Thoracic aorta (tissue), 2 donors: ENCODE measurements around the gene ACOT11. TPM values are rescaled to one million over a fixed set of nuclear protein-coding genes. Genes with fewer than 3 reads are reported as not detected.

Source experiments
- ATAC-seq: fragments of 150-250 bp; one replicate; pipeline ENCODE4 v1.8.0; 2017; ENCODE audit warnings: low read depth; ENCODE audit not compliant: insufficient number of reproducible peaks, low FRiP score
- DNase-seq: peaks from one replicate; pipeline ENCODE4 v3.0.0-alpha.2; 2020; ENCODE audit warnings: low spot score
- H3K27ac ChIP-seq, 2 donors: fragments of 200-600 bp; sonication (generic); 1 replicate in 1 of 2; 2 replicates in 1 of 2; pipeline ENCODE4 v1.5.1; 2016; ENCODE audit warnings: mild to moderate bottlenecking in 2 of 2, moderate library complexity in 2 of 2
- H3K27me3 ChIP-seq: fragments of 200-600 bp; sonication (generic); replicated peaks from 2 replicates; pipeline ENCODE4 v1.6.0; 2016; ENCODE audit warnings: mild to moderate bottlenecking; ENCODE audit not compliant: insufficient read depth
- H3K36me3 ChIP-seq: fragments of 200-600 bp; sonication (generic); one replicate; pipeline ENCODE4 v1.5.1; 2016
- H3K4me1 ChIP-seq, 2 donors: fragments of 200-600 bp; sonication (generic); 1 replicate in 1 of 2; 2 replicates in 1 of 2; pipeline versions ENCODE4 v1.5.1 to v1.6.0; 2016; ENCODE audit warnings: low read depth in 2 of 2, mild to moderate bottlenecking in 1 of 2; ENCODE audit not compliant: control insufficient read depth in 1 of 2
- H3K4me3 ChIP-seq: fragments of 200-600 bp; sonication (generic); 2 replicates; pipeline ENCODE4 v1.5.1; 2016; ENCODE audit warnings: mild to moderate bottlenecking
- H3K9me3 ChIP-seq: fragments of 200-600 bp; sonication (generic); 2 replicates; pipeline ENCODE4 v1.5.1; 2016
- total RNA-seq, 2 donors: library from RNA; depleted of rRNA; stranded (reverse); fragments of >200 nt; gene quantifications; one replicate each; pipeline versions ENCODE4 v1.1.0 to v1.2.3, GENCODE V29; 2016
- TF ChIP-seq, protein P1 (sequence below): fragments of 200-600 bp; sonication (generic); IDR thresholded peaks from one replicate; pipeline ENCODE4 v1.5.1; 2019; ENCODE audit warnings: antibody characterized with exemption

The ACOT11 gene
- total RNA-seq, 2 donors from 2014 or later, result 19.3 to 23.6 TPM

DNA sequence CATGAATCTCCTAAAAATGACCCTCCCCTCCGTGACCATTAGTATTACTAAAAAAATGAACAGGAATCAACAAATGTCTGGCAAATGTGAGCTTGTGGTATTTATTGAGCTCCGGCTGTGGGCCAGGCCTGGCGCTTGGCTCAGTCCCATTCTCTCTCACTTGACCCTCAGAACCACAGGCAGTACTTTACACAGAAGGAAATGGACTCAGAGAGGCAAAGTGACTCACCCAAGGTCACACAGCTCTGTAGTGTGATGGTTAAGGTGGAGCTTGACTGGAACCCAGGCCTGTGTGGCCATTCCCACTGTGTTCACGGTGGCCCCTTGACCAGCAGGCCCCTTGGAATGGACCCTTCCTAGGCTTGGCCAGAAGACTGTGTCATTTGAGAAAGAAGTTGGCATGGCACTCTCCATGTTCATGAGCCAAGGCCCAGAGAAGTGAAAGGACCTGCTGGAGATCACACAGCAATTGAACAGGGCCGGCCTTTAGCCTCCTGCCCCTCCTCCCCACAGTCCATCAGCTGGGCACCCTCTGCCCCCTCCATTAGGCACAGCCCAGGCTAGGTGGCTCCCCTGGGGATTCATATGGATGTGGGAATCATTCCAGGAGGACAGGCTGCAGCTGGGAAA, 43.2 kb downstream of the ACOT11 start:
- DNase-seq (no peak), ATAC-seq (no peak)
- Histone ChIP-seq H3K4me3 (no peak overlapping the region), H3K4me1 (no peaks in the 10 kb centered on the region), H3K36me3 (peaks cover 17% of the 10 kb centered on the region), H3K27me3 (no peaks in the 10 kb centered on the region), H3K9me3 (no peaks in the 10 kb centered on the region), H3K27ac (no peak overlapping the region)
- TF ChIP-seq, protein P1, sequence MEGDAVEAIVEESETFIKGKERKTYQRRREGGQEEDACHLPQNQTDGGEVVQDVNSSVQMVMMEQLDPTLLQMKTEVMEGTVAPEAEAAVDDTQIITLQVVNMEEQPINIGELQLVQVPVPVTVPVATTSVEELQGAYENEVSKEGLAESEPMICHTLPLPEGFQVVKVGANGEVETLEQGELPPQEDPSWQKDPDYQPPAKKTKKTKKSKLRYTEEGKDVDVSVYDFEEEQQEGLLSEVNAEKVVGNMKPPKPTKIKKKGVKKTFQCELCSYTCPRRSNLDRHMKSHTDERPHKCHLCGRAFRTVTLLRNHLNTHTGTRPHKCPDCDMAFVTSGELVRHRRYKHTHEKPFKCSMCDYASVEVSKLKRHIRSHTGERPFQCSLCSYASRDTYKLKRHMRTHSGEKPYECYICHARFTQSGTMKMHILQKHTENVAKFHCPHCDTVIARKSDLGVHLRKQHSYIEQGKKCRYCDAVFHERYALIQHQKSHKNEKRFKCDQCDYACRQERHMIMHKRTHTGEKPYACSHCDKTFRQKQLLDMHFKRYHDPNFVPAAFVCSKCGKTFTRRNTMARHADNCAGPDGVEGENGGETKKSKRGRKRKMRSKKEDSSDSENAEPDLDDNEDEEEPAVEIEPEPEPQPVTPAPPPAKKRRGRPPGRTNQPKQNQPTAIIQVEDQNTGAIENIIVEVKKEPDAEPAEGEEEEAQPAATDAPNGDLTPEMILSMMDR, result no peak

DNA sequence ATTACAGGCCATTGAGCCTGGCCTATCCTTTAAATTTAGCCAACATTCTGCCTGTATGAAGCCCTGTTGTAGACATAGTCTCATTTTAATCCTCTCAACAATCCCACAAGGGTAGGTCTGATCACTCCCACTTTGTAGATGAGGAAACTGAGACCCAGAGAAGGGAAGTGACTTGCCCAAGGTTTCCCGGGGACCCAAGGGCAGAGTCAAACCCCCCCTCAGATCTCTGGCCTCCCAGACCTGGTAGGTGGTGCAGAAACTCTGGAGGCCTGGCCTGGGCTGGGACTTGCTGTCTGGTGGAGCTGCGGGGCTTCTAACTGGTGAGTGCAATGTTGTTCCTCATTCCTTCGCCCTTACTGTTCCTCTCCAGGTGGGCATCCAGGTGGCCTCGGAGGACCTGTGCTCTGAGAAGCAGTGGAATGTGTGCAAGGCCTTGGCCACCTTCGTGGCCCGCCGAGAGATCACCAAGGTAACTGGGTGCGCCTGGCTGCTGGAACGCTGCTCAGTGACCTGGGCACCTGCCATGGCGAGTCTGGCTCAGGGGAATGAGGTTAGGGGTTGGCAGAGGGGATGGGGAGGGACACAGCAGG, 45.6 kb downstream of the ACOT11 start:
- peaks cover 22% of the 10 kb centered on the region for H3K36me3 ChIP-seq
- TF ChIP-seq, protein P1, result no peak
- H3K27me3 ChIP-seq, result no peaks in the 10 kb centered on the region
- no peaks in the 10 kb centered on the region for H3K9me3 ChIP-seq
- no peaks in the 10 kb centered on the region for H3K4me1 ChIP-seq
- no peak overlapping the region for H3K27ac ChIP-seq
- no peak overlapping the region for H3K4me3 ChIP-seq
- no peak for ATAC-seq
- no peak for DNase-seq

DNA sequence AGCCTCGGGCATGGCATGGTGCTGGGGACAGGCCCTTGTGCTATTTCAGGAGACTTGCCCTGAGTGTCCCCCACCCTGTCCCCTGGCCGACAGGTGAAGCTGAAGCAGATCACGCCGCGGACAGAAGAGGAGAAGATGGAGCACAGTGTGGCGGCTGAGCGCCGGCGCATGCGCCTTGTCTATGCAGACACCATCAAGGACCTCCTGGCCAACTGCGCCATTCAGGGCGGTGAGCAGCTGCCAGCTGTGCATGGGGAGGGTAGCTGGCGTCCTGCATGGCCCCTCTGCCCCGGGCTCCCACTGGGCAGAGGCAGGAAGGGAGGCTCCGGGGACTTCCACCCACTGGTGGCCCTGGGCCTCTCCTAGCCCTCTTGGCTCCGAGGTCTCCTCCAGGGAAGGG, 46.4 kb downstream of the ACOT11 start:
- TF ChIP-seq, protein P1, result no peak
- no peaks in the 10 kb centered on the region for H3K4me1 ChIP-seq
- H3K36me3 ChIP-seq, result peaks cover 25% of the 10 kb centered on the region
- no peaks in the 10 kb centered on the region for H3K9me3 ChIP-seq
- no peak overlapping the region for H3K27ac ChIP-seq
- DNase-seq, result no peak
- H3K4me3 ChIP-seq, result no peak overlapping the region
- no peak for ATAC-seq
- no peaks in the 10 kb centered on the region for H3K27me3 ChIP-seq

DNA sequence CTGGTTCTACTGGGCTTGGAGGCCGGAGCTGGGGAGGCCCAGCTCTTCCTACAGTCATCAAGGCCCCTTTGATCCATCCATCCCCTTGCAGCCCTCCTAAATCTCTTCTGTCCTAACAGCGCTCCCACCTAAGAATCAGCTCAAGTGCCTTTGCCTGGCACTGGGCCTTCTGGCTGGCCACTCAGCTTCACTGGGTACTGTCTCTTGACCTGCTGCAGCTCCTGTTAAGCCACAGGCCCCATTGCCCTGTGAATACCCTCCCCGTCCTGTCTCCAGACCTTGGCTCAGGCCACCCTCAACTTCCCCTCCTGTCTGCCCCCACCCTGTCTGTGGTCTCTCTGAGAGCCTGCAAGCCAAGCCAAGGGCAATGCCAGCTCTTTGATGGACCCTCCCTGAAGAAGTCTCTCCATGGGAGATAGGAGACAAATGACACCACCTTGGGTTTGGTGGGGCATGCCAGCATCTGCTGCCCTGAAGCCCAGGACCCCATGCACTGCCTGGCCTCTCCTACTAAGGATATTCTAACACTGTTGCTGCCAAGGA, 48.0 kb downstream of the ACOT11 start:
- H3K36me3 ChIP-seq, result peaks cover 25% of the 10 kb centered on the region
- DNase-seq (no peak), ATAC-seq (no peak)
- no peaks in the 10 kb centered on the region for H3K9me3 ChIP-seq
- TF ChIP-seq, protein P1, result no peak
- no peaks in the 10 kb centered on the region for H3K27me3 ChIP-seq
- H3K4me1 ChIP-seq, result no peaks in the 10 kb centered on the region
- H3K4me3 ChIP-seq, result no peak overlapping the region
- no peak overlapping the region for H3K27ac ChIP-seq

DNA sequence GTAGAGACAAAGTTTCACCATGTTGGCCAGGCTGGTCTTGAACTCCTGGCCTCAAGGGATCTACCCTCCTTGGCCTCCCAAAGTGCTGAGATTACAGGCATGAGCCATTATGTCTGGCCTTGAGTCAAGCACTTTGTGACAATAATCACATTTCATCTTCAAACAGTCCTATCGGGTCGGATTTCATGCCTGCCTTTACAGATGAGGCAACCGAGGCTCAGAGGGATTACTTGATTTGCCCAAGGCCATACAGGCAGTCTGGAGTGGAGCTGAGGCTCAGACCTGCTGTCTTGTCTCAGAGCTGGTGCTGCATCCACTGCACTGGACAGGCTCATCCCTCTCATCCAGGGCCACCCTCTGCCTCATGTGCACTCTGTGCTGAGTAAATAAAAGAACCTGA, 48.7 kb downstream of the ACOT11 start:
- TF ChIP-seq, protein P1, result no peak
- no peaks in the 10 kb centered on the region for H3K27me3 ChIP-seq
- H3K4me3 ChIP-seq, result no peak overlapping the region
- H3K36me3 ChIP-seq, result peaks cover 25% of the 10 kb centered on the region
- no peaks in the 10 kb centered on the region for H3K9me3 ChIP-seq
- DNase-seq (no peak), ATAC-seq (no peak)
- no peak overlapping the region for H3K27ac ChIP-seq
- H3K4me1 ChIP-seq, result no peaks in the 10 kb centered on the region
